ENCODE results near the gene TXNDC5. TPM values are rescaled to one million over a fixed set of nuclear protein-coding genes. Genes with fewer than 3 reads are reported as not detected.
A peak's percentile ranks its signal among the peaks of the same experiment; 100 is the strongest.

Gene TXNDC5
- total and polyA plus RNA-seq, 5 donors from 2014 or later: 13.6 to 38.6 (median 26.2) TPM

DNA sequence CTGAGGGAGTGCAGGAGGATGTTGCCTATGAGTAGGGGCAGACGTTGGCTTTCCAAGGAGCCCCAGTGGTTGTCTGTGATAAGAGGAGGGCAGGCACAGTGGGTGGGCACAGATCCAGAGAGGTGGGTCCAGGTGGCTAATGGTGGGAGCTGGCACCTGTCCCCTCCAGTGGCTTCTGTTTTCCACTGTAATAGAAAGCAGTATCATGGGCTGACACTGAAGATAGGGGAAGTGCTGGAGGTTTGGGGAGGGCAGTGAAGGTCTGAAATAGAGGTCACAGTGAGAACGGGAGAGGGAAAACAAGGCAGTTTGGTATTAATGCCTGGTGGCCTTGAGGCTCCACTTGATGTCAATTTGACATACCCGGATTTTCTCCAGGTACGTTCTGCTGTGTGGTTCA, 10.5 kb upstream of the TXNDC5 start:
- Mint-ChIP-seq H3K4me3 (no peak overlapping the region), H3K4me1 (no peaks in the 10 kb centered on the region), H3K9me3 (peaks cover 0 to 20% (median 4%) of the 10 kb centered on the region in 7 donors), H3K36me3 (no peaks in the 10 kb centered on the region), H3K27ac (no peak overlapping the region), H3K27me3 (peaks cover 10% of the 10 kb centered on the region)
- Histone ChIP-seq H3K9me3 (ENCODE audit: control insufficient read depth in 2 of 2, low read length in 2 of 2) (peaks cover 5 to 8% of the 10 kb centered on the region in 2 experiments), H3K4me3 (ENCODE audit: low read depth, low read length) (no peak overlapping the region), H3K36me3 (ENCODE audit: control insufficient read depth, insufficient read depth, low read length) (no peaks in the 10 kb centered on the region), H3K4me1 (ENCODE audit: control insufficient read depth, insufficient read depth, low read length, poor library complexity, severe bottlenecking) (no peaks in the 10 kb centered on the region), H3K27me3 (ENCODE audit: control insufficient read depth, insufficient read depth, low read length) (peaks cover 22% of the 10 kb centered on the region), H3K27ac (ENCODE audit: insufficient read depth, low read length, poor library complexity, severe bottlenecking) (no peak overlapping the region)
- DNase-seq (no peak), ATAC-seq (ENCODE audit: low read depth in 2 of 2) (no peak)

DNA sequence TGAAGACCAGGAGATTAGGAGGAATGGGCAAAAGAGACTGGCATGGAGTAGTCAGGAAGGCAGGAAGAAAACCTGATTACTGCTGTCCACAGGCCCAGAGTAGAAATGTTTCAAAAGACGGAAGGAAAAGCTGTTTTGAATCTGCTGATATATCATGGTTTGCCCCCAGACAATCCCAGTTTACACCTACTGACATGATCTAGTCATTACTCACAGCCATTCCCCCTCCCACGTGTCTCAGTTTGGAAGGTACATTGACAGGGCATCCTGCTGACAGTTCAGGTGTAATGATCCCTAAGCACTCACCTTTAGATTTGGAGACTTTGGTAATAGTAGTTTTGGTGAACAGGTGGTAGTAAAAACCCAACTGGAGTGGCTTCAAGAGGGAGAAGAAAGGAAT, 9.8 kb upstream of the TXNDC5 start:
- no peak for DNase-seq
- no peak overlapping the region for H3K4me3 ChIP-seq (ENCODE audit: low read depth, low read length)
- peaks cover 22% of the 10 kb centered on the region for H3K27me3 ChIP-seq (ENCODE audit: control insufficient read depth, insufficient read depth, low read length)
- H3K27ac ChIP-seq (ENCODE audit: insufficient read depth, low read length, poor library complexity, severe bottlenecking): no peak overlapping the region
- Mint-ChIP-seq H3K27ac (no peak overlapping the region), H3K27me3 (peaks cover 10% of the 10 kb centered on the region), H3K9me3 (peaks cover 0 to 18% (median 4%) of the 10 kb centered on the region in 7 donors), H3K4me1 (no peaks in the 10 kb centered on the region), H3K36me3 (no peaks in the 10 kb centered on the region), H3K4me3 (no peak overlapping the region)
- H3K9me3 ChIP-seq (ENCODE audit: control insufficient read depth in 2 of 2, low read length in 2 of 2): peaks cover 5 to 8% of the 10 kb centered on the region in 2 experiments
- H3K36me3 ChIP-seq (ENCODE audit: control insufficient read depth, insufficient read depth, low read length): no peaks in the 10 kb centered on the region
- ATAC-seq (ENCODE audit: low read depth in 2 of 2): no peak
- no peaks in the 10 kb centered on the region for H3K4me1 ChIP-seq (ENCODE audit: control insufficient read depth, insufficient read depth, low read length, poor library complexity, severe bottlenecking)

DNA sequence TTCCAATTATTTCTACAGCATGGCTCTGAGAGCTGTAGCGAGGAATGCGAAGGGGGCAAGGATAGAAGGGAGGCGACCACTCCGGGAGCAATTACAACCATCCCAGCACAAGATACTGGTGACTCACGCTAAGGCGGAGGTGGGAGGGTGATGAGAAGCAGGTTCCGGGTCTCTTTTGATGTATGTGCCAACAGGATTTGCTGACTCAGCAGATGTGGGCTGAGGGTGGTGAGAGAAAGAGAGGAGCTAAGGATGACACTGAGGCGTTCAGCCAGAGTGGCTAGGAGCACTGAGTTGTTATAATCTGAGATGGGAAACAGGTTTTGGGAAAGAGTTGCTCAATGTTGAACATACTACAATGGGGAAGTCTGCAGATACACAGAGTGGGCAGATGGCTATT, 9.3 kb upstream of the TXNDC5 start:
- DNase-seq (peak in 1 of 3 donors; percentile 15), ATAC-seq (ENCODE audit: low read depth in 2 of 2) (no peak)
- H3K36me3 ChIP-seq (ENCODE audit: control insufficient read depth, insufficient read depth, low read length): no peaks in the 10 kb centered on the region
- Mint-ChIP-seq H3K27ac (no peak overlapping the region), H3K36me3 (no peaks in the 10 kb centered on the region), H3K4me3 (no peak overlapping the region), H3K9me3 (peaks cover 0 to 14% (median 2%) of the 10 kb centered on the region in 7 donors), H3K27me3 (peaks cover 10% of the 10 kb centered on the region), H3K4me1 (no peaks in the 10 kb centered on the region)
- H3K9me3 ChIP-seq (ENCODE audit: control insufficient read depth in 2 of 2, low read length in 2 of 2): peaks cover 5 to 6% of the 10 kb centered on the region in 2 experiments
- no peak overlapping the region for H3K27ac ChIP-seq (ENCODE audit: insufficient read depth, low read length, poor library complexity, severe bottlenecking)
- H3K4me1 ChIP-seq (ENCODE audit: control insufficient read depth, insufficient read depth, low read length, poor library complexity, severe bottlenecking): no peaks in the 10 kb centered on the region
- H3K27me3 ChIP-seq (ENCODE audit: control insufficient read depth, insufficient read depth, low read length): peaks cover 19% of the 10 kb centered on the region
- H3K4me3 ChIP-seq (ENCODE audit: low read depth, low read length): no peak overlapping the region

DNA sequence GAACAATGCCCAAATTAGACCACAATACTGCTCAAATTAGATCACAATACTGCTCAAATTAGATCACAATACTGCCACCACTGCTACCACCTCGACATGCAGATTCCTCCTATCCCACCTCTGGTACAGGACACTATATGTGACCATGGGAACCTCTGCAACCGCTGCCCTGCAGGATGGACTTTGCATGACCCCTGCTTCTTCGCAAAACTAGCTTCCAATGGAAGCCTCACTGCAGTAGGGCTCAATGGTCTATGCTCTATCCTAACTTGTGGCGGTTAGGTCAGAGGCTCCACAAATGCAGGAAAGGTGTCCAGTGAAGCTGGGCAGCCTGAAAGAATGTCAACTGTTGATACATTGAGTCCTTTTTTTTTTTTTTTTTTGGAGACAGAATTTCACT, 7.8 kb upstream of the TXNDC5 start:
- Histone ChIP-seq H3K9me3 (ENCODE audit: control insufficient read depth in 2 of 2, low read length in 2 of 2) (no peaks in the 10 kb centered on the region), H3K27ac (ENCODE audit: insufficient read depth, low read length, poor library complexity, severe bottlenecking) (no peak overlapping the region), H3K36me3 (ENCODE audit: control insufficient read depth, insufficient read depth, low read length) (no peaks in the 10 kb centered on the region), H3K4me1 (ENCODE audit: control insufficient read depth, insufficient read depth, low read length, poor library complexity, severe bottlenecking) (no peaks in the 10 kb centered on the region), H3K4me3 (ENCODE audit: low read depth, low read length) (no peak overlapping the region), H3K27me3 (ENCODE audit: control insufficient read depth, insufficient read depth, low read length) (peaks cover 14% of the 10 kb centered on the region)
- DNase-seq: no peak
- H3K9me3 Mint-ChIP-seq: no peaks in the 10 kb centered on the region
- ATAC-seq (ENCODE audit: low read depth in 2 of 2): no peak
- H3K36me3 Mint-ChIP-seq: no peaks in the 10 kb centered on the region
- no peak overlapping the region for H3K27ac Mint-ChIP-seq
- no peak overlapping the region for H3K4me3 Mint-ChIP-seq
- H3K27me3 Mint-ChIP-seq: no peaks in the 10 kb centered on the region
- H3K4me1 Mint-ChIP-seq: no peaks in the 10 kb centered on the region

DNA sequence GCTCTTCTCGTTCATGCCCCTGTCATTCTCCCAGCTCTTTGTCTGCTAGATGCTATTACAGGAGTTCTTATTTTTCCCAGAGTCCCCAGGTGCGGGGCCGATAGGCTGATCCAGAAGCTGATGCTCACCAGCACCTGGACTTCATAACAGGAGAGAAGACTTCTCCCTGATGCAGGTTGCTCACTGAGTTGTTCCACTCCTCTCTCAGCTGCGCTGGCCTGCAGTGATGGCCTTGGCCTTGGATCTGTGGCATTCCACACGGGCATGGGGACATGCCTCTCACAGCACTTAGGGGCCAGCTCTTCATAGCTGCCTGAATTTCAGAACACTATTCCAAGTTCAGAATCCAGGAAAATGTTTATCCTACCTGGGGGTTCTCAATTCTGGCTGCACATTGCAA, 7.1 kb upstream of the TXNDC5 start:
- Histone ChIP-seq H3K27ac (ENCODE audit: insufficient read depth, low read length, poor library complexity, severe bottlenecking) (no peak overlapping the region), H3K27me3 (ENCODE audit: control insufficient read depth, insufficient read depth, low read length) (peaks cover 12% of the 10 kb centered on the region), H3K36me3 (ENCODE audit: control insufficient read depth, insufficient read depth, low read length) (no peaks in the 10 kb centered on the region), H3K4me1 (ENCODE audit: control insufficient read depth, insufficient read depth, low read length, poor library complexity, severe bottlenecking) (no peaks in the 10 kb centered on the region), H3K4me3 (ENCODE audit: low read depth, low read length) (no peak overlapping the region), H3K9me3 (ENCODE audit: control insufficient read depth in 2 of 2, low read length in 2 of 2) (no peaks in the 10 kb centered on the region)
- Mint-ChIP-seq H3K27me3 (no peaks in the 10 kb centered on the region), H3K4me1 (no peaks in the 10 kb centered on the region), H3K4me3 (no peak overlapping the region), H3K27ac (no peak overlapping the region), H3K36me3 (no peaks in the 10 kb centered on the region), H3K9me3 (no peaks in the 10 kb centered on the region)
- no peak for DNase-seq
- no peak for ATAC-seq (ENCODE audit: low read depth in 2 of 2)

DNA sequence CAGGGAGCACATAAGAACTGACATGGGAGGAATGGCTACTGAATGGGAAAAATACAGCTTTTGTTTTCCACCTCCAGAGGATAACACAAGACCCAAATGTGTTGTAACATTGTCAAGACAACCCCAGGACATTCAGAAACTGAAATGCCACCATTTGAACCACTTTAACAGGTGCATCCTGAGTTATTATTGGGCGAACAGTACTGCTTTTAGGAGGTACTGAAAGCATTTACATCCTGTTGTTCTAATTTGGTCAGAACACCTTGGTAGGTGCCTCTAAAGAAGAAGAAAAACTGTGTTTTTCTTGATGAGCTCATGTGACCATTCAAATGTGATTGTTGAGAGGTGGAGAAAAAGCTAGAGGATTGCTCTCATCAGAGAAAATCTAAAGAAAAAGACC, 6.4 kb upstream of the TXNDC5 start:
- Histone ChIP-seq H3K9me3 (ENCODE audit: control insufficient read depth in 2 of 2, low read length in 2 of 2) (no peaks in the 10 kb centered on the region), H3K4me1 (ENCODE audit: control insufficient read depth, insufficient read depth, low read length, poor library complexity, severe bottlenecking) (no peaks in the 10 kb centered on the region), H3K27me3 (ENCODE audit: control insufficient read depth, insufficient read depth, low read length) (peaks cover 9% of the 10 kb centered on the region), H3K36me3 (ENCODE audit: control insufficient read depth, insufficient read depth, low read length) (no peaks in the 10 kb centered on the region), H3K27ac (ENCODE audit: insufficient read depth, low read length, poor library complexity, severe bottlenecking) (no peak overlapping the region), H3K4me3 (ENCODE audit: low read depth, low read length) (no peak overlapping the region)
- no peak overlapping the region for H3K4me3 Mint-ChIP-seq
- H3K36me3 Mint-ChIP-seq: no peaks in the 10 kb centered on the region
- peak in 1 of 3 donors; percentile 20 for DNase-seq
- no peaks in the 10 kb centered on the region for H3K9me3 Mint-ChIP-seq
- H3K4me1 Mint-ChIP-seq: no peaks in the 10 kb centered on the region
- H3K27me3 Mint-ChIP-seq: no peaks in the 10 kb centered on the region
- no peak overlapping the region for H3K27ac Mint-ChIP-seq
- no peak for ATAC-seq (ENCODE audit: low read depth in 2 of 2)

DNA sequence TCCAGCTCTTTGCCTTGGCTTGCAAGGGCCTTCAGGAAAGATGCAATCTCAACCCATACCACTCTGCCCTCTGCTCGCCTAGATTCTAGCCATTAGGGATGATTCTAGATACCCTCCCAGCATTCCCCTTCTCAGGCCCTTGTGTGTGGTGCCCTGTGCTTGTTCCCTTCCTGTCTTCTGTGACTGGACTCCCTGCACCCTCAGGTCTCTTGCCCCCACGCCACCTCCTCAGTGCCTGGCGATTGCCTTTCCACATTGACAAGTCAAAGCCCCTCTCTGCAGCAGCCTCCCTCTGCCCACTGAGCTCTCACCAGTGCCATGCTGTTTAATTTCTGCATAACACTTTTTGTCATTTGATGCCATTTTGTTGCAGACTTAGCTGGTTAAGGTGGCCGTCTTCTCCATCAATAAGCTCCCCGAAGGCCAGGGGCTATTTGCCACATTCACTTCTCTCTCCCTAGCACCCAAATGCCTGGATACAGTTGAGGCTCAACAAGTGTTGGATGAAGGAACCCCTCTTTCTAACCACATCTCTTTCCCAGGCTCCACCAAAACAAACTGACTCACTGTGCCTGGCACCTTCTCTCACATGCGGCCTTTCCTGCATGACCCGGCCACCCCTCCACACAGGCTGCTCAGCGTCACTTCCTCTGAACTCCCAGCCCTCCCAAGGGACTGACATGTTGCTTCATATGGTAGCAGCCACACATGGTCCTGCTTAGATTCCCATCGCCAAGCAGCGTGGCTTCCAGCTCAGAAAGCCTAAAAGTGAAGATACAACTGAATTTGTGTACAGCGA, 4.6 kb upstream of the TXNDC5 start:
- Mint-ChIP-seq H3K36me3 (no peaks in the 10 kb centered on the region), H3K9me3 (no peaks in the 10 kb centered on the region), H3K4me1 (no peaks in the 10 kb centered on the region), H3K27me3 (no peaks in the 10 kb centered on the region), H3K4me3 (no peak overlapping the region), H3K27ac (no peak overlapping the region)
- DNase-seq (no peak), ATAC-seq (ENCODE audit: low read depth in 2 of 2) (no peak)
- Histone ChIP-seq H3K9me3 (ENCODE audit: control insufficient read depth in 2 of 2, low read length in 2 of 2) (no peaks in the 10 kb centered on the region), H3K27ac (ENCODE audit: insufficient read depth, low read length, poor library complexity, severe bottlenecking) (no peak overlapping the region), H3K27me3 (ENCODE audit: control insufficient read depth, insufficient read depth, low read length) (peaks cover 8% of the 10 kb centered on the region), H3K36me3 (ENCODE audit: control insufficient read depth, insufficient read depth, low read length) (no peaks in the 10 kb centered on the region), H3K4me3 (ENCODE audit: low read depth, low read length) (no peak overlapping the region), H3K4me1 (ENCODE audit: control insufficient read depth, insufficient read depth, low read length, poor library complexity, severe bottlenecking) (peaks cover 3% of the 10 kb centered on the region)

DNA sequence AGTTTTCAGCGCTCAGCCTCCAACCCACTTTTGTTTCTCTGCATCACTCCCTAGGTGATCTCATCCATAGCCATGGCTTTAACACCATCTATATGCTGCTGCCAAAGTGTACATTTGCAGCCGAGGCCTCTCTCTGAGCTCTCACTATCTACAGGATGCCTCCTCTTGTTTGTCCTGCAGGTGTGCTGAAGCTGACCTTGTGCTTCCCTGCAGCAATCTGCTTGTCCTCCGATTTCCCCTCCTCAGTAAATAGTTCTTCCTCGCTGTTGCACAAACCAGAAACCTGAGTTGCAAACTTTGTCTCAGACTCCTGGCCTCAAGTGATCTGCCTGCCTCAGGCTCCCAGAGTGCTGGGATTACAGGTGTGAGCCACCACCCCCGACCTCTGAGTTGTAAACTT, 3.7 kb upstream of the TXNDC5 start:
- H3K36me3 Mint-ChIP-seq: no peaks in the 10 kb centered on the region
- H3K27me3 Mint-ChIP-seq: no peaks in the 10 kb centered on the region
- Histone ChIP-seq H3K4me3 (ENCODE audit: low read depth, low read length) (no peak overlapping the region), H3K27ac (ENCODE audit: insufficient read depth, low read length, poor library complexity, severe bottlenecking) (no peak overlapping the region), H3K9me3 (ENCODE audit: control insufficient read depth in 2 of 2, low read length in 2 of 2) (no peaks in the 10 kb centered on the region), H3K27me3 (ENCODE audit: control insufficient read depth, insufficient read depth, low read length) (peaks cover 5% of the 10 kb centered on the region), H3K4me1 (ENCODE audit: control insufficient read depth, insufficient read depth, low read length, poor library complexity, severe bottlenecking) (peaks cover 8% of the 10 kb centered on the region), H3K36me3 (ENCODE audit: control insufficient read depth, insufficient read depth, low read length) (no peaks in the 10 kb centered on the region)
- ATAC-seq (ENCODE audit: low read depth in 2 of 2) (no peak), DNase-seq (no peak)
- no peaks in the 10 kb centered on the region for H3K9me3 Mint-ChIP-seq
- no peak overlapping the region for H3K4me3 Mint-ChIP-seq
- H3K27ac Mint-ChIP-seq: no peak overlapping the region
- peaks cover 0 to 4% (median 0%) of the 10 kb centered on the region in 4 donors for H3K4me1 Mint-ChIP-seq

All from CD4-positive, CD25-positive, alpha-beta regulatory T cell (primary cell).